ENCODE data around the gene SPINK4. TPM values are rescaled to one million over a fixed set of nuclear protein-coding genes. Genes with fewer than 3 reads are reported as not detected.

SPINK4 gene
- total RNA-seq, 2 donors from 2014 or later = not detected

DNA sequence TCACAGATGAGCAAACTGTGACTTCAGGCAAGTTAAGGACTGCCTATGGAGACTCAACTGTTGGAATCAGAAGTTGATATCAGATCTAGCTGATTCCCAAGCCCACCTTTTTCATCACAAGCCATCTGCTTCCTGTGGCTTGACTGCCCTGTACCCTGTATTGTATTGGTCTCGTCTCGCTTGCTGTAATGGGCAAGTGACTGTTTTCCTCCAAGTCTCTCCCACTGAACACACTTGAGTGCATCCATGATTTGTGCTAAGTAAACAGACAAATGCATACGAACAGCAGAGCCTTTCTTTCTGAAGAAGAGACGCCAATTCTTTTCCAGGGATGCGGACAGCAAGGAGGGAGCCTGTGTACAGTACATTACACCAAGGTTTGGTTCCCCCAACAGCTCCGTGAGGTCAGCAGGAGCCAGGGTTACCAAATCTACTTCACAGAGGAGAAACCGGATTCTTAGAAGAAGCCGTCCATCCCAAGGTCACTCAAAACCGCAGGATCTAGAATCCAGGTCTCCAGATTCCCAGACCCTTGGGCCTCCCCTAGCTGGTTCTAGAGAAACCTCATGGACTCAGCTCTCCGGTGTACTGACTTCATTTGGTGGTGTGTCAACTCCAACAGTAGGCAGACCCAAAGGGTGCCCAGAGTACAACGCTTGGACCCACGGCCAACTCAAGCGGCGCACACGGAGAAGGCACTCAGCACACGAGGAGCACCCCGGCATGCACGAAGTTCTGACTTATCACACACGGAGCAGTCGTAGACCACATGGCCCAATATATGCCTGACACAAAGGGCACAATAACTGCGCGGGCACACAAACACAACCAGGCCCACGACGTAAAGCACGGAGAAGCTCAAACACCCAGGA, 23.4 kb downstream of the SPINK4 start:
- H3K9me3 Mint-ChIP-seq = no peaks in the 10 kb centered on the region
- H3K27ac Mint-ChIP-seq = peak overlapping the region; percentile 65
- no peak for ATAC-seq (replicated peaks)

DNA sequence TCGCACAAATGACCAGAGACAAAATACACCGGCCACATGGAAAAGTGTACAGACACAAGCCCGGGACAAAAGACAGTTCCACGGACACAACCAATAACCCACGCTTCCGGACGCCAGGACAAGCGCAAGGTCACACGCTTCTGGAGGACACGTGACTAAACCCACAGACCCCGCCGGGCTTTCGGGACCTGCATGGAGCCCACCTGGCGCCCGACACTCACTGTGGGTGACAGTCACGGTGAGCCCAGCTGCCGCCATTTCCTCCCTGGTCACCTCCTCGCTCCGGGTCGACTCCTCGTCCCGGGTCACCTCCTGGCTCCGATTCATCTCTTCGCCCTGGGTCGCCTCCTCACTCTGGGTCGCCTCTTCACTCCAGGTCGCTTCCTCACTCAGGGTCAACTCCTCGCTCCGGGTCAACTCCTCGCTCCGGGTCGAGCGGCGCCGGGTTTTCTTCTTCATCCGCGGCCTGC, 24.1 kb downstream of the SPINK4 start:
- H3K9me3 Mint-ChIP-seq = no peaks in the 10 kb centered on the region
- no peaks in the 10 kb centered on the region for H3K27me3 Mint-ChIP-seq
- H3K4me1 Mint-ChIP-seq = peaks cover 27% of the 10 kb centered on the region
- peaks cover 98% of the 10 kb centered on the region for H3K36me3 Mint-ChIP-seq (ENCODE audit: low read depth)
- H3K27ac Mint-ChIP-seq = peak overlapping the region; percentile 65
- peak overlapping the region; percentile 89 for H3K4me3 Mint-ChIP-seq
- peak; percentile 8 for ATAC-seq (replicated peaks)

More for the DNA sequence above, 23.4 kb downstream of the SPINK4 start:
- Mint-ChIP-seq H3K4me3 (peak overlapping the region; percentile 89), H3K4me1 (peaks cover 27% of the 10 kb centered on the region), H3K27me3 (no peaks in the 10 kb centered on the region), H3K36me3 (ENCODE audit: low read depth) (peaks cover 98% of the 10 kb centered on the region)

DNA sequence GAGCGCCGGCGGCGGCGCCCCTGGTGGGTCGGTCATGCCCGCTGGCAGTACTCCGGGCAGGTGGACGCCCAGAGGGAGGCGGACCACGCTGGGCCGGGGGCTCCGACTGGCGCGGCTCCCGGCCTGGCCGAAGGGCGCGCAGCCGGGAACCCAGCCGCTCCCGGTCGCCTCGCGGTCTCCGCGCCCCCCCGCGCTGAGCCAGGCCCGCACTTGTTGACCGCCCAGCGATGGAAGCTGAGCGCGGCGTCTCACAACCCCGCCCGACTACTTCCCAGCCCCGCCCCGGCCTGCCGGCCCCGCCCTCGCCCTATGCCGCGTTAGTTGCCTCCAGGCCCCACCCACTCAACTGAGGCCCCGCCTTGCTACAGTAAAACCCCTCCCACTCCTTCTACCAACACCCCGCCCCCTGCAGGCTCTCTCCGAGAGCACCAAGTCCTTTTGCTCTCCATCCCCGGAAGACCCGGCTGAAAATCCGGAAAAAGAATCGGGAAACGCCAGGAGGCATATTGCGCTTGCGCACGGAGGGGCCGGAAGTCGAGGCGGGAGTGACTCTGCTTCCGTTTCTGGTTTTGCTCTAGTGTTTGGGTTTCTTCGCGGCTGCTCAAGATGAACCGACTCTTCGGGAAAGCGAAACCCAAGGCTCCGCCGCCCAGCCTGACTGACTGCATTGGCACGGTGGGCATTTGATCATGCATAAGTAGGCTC, 24.7 kb downstream of the SPINK4 start, which contains the start of the genes BAG1 and CHMP5:
Gene BAG1 (minus strand): TSS at position 236 of the 705 bp plus-strand sequence.
Gene CHMP5 (plus strand): TSS at position 577 of the 705 bp plus-strand sequence. CDS start 30 bp downstream, at position 607.
- Mint-ChIP-seq H3K27me3 (no peaks in the 10 kb centered on the region), H3K27ac (peak within 1 kb of the TSS; percentile 65), H3K4me3 (peak within 1 kb of the TSS; percentile 89), H3K4me1 (peaks cover 27% of the 10 kb centered on the region), H3K9me3 (no peaks in the 10 kb centered on the region), H3K36me3 (ENCODE audit: low read depth) (peaks cover 96% of the 10 kb centered on the region)
- peak; percentile 88 for ATAC-seq (replicated peaks)

DNA sequence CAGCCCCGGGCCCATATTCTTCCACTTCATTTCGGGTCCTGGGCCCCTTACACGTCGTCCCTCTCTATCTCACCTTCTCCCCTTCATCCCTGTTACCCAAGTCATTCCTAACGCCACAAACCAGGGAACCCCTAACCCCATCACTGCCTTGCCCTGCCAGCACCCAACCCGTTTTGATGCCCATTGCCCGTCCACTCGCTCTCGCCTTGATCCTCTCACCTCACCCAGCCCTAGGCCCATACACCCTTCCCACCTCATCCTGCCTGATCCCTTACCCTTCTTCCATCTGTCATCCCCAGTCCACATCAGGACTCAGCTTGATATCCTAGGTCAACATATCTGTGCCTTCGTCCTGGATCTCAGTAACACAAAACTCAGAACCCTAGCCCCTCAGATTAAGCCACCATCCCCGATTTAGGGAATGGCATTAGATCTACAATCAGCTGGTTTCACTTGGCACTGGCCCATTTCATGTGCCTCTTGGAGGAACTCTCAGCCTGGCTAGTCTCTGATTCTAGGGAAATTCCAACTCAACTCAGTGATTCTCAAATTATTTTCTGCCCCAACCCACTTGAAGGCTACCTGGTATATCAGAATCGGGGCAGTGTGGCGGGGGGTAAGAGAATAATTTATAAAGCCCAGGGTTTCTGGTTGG, 25.4 kb downstream of the SPINK4 start:
- H3K36me3 Mint-ChIP-seq (ENCODE audit: low read depth) = peaks cover 96% of the 10 kb centered on the region
- H3K4me1 Mint-ChIP-seq = peaks cover 27% of the 10 kb centered on the region
- peak overlapping the region; percentile 65 for H3K27ac Mint-ChIP-seq
- peak overlapping the region; percentile 89 for H3K4me3 Mint-ChIP-seq
- H3K27me3 Mint-ChIP-seq = no peaks in the 10 kb centered on the region
- no peak for ATAC-seq (replicated peaks)
- H3K9me3 Mint-ChIP-seq = no peaks in the 10 kb centered on the region

DNA sequence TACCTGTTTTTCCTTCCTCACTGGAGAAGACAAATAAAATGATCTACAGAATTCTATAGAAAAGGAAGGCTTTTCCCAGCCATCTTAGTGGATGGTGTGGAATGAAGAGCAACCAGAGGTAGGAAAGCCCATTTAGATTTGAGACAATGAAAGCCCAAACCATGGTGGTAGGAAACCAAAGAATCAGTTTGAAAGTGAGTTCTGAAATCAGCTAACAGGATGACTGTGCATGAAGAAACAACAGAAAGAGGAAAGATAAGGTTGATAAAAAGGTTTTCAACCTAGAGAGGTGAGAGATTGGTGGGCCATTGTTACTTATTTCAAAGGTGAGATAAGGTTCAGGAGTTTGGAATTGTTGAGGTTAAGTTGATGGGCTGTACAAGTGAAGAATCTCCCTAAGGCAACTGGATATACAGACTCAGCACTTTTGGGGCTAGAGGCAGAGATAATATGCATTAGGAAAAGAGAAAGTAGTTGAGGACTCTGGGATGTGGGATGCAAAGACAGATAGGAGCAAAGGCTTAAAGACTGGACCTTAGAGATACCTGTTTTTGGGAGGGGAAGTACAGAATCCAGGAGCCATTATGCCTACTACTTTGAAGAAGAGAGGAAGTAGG, 27.3 kb downstream of the SPINK4 start:
- Mint-ChIP-seq H3K27me3 (no peaks in the 10 kb centered on the region), H3K9me3 (no peaks in the 10 kb centered on the region), H3K4me1 (peaks cover 27% of the 10 kb centered on the region), H3K4me3 (peak overlapping the region; percentile 89), H3K27ac (peak overlapping the region; percentile 65), H3K36me3 (ENCODE audit: low read depth) (peaks cover 96% of the 10 kb centered on the region)
- ATAC-seq (replicated peaks) = no peak

DNA sequence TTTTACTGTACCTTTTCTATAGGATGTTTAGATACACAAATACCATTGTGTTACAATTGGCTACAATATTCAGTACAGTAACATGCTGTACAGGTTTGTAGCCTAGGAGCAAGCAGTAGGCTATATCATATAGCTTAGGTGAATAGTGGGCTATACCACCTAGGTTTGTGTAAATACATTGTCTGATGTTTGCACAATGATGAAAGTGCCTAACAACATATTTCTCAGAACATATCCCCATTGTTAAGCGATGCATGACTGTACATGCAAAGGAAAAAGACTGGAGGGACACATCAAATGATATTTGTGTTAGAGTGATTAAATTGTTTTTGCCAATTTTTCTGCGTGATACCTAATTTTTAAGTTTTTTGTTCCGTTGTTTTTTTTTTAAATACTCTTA, 30.2 kb downstream of the SPINK4 start:
- H3K9me3 Mint-ChIP-seq = no peaks in the 10 kb centered on the region

DNA sequence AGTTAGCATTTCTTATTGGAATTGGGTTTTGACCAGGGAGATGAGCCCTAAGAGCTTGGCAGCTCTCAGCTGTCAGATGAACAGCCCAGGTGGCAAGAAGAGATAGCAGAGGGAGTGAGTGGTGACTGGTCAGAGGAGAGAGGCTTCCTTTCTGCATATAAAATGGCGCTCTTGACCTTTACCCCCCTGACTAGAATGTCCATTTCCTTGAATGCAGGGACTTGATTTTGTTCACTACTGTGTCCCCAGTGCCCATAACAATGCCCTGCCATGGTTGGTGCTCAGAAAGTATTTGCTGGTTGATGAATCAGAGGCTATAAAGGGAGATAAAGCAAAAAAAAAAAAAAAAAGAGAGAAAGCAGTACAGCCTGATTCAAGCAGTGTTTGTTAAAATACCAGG, 32.1 kb downstream of the SPINK4 start:
- Mint-ChIP-seq H3K9me3 (no peaks in the 10 kb centered on the region), H3K36me3 (ENCODE audit: low read depth) (peaks cover 98% of the 10 kb centered on the region), H3K4me3 (no peak overlapping the region), H3K27me3 (no peaks in the 10 kb centered on the region), H3K27ac (peak overlapping the region; percentile 30), H3K4me1 (peaks cover 5% of the 10 kb centered on the region)
- ATAC-seq (replicated peaks) = no peak

More for the DNA sequence above, 30.2 kb downstream of the SPINK4 start:
- no peak for ATAC-seq (replicated peaks)
- no peak overlapping the region for H3K4me3 Mint-ChIP-seq
- H3K27ac Mint-ChIP-seq = no peak overlapping the region
- peaks cover 20% of the 10 kb centered on the region for H3K4me1 Mint-ChIP-seq
- H3K36me3 Mint-ChIP-seq (ENCODE audit: low read depth) = peaks cover 96% of the 10 kb centered on the region
- H3K27me3 Mint-ChIP-seq = no peaks in the 10 kb centered on the region

DNA sequence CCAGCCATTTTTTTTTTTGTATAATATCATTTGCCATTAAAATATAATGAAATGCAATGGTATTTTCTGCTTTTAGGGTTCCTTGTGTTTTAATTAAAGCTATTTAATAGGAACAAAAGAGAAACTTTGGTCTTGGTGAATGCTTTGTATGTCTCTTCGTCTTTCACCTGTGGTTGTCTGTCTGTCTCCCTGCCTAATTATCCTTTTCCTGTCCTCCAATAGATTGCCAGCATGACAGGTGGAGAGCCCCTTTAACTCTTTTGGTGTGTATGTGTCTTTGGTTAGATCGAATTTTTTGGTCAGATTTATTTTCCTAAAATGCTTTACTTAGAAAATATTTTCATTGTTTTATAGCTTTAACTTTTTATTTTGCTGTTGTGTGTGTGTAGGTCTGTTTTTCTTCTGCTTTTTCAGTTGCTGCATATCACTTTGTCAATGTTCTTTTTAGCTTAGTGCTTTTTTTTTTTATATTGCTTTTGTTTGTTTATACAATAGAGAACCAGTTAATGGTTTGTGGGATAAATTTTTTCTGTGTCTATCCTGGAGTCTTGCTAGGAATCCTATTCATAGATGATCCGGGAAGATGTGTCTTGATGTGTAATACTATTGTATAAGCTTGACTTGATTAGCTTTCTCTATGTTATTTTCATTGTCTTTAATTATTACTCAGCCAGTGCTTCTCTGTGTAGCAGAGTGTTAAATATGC, 33.5 kb downstream of the SPINK4 start:
- Mint-ChIP-seq H3K27ac (peak overlapping the region; percentile 4), H3K27me3 (no peaks in the 10 kb centered on the region), H3K4me3 (no peak overlapping the region), H3K9me3 (no peaks in the 10 kb centered on the region), H3K36me3 (ENCODE audit: low read depth) (peaks cover 98% of the 10 kb centered on the region), H3K4me1 (peaks cover 5% of the 10 kb centered on the region)
- ATAC-seq (replicated peaks) = no peak

DNA sequence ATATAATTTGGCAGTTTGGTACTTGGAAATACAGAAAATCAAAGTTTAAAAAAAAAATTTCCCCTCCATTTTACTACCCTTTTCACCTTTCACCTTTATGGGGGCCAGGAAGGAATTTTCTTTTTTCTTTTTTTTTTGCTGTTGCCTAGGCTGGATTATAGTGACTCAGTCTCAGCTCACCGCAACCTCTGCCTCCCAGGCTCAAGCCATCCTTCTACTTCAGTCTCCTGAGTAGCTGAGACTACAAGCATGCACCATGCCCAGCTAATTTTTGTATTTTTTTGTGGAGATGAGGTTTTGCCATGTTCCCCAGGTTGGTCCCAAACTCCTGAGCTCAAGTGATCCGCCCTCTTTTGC, 34.0 kb downstream of the SPINK4 start:
- Mint-ChIP-seq H3K4me3 (no peak overlapping the region), H3K27me3 (no peaks in the 10 kb centered on the region), H3K36me3 (ENCODE audit: low read depth) (peaks cover 98% of the 10 kb centered on the region), H3K4me1 (peaks cover 5% of the 10 kb centered on the region), H3K9me3 (no peaks in the 10 kb centered on the region), H3K27ac (peak overlapping the region; percentile 4)
- no peak for ATAC-seq (replicated peaks)

DNA sequence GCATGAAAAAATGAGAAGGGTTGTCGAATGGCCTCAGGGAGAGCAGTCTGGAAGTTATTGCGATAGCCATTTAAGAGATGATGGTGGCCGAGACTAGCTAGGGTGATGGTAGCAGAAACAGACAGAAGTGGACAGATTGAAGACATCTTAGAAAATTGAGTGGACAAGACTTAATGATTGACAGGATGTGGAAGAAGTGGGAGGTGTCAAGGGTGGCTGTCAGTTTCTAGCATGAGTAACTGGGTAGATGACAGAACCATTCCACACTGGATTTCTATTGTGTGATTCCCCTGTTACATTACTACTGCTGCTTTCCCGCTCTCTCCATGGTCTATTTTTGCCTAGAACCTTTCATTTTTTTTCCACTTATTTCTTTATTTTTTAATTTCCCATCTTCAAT, 37.5 kb downstream of the SPINK4 start:
- no peak for ATAC-seq (replicated peaks)
- H3K36me3 Mint-ChIP-seq (ENCODE audit: low read depth) = peaks cover 100% of the 10 kb centered on the region
- H3K4me1 Mint-ChIP-seq = peaks cover 5% of the 10 kb centered on the region
- H3K4me3 Mint-ChIP-seq = no peak overlapping the region
- H3K27ac Mint-ChIP-seq = peak overlapping the region; percentile 57
- no peaks in the 10 kb centered on the region for H3K9me3 Mint-ChIP-seq
- H3K27me3 Mint-ChIP-seq = no peaks in the 10 kb centered on the region

DNA sequence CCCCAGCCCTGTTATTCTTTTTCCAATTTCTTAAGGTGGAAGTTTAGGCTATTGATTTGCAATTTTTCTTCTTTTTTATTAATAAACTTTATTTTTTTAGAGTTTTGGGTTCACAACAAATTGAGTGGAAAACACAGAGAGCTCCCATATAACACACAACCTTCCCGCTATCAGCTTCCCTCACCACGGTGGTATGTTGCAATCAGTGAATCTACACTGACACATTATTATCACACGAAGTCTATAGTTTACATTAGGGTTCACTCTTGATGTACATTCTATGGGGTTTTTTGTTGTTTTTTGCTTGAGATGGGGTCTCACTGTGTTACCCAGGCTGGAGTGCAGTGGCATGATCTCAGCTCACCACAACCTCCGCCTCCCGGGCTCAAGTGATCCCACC, 45.5 kb downstream of the SPINK4 start:
- Mint-ChIP-seq H3K27me3 (no peaks in the 10 kb centered on the region), H3K9me3 (no peaks in the 10 kb centered on the region), H3K4me1 (peaks cover 8% of the 10 kb centered on the region), H3K27ac (no peak overlapping the region), H3K4me3 (no peak overlapping the region), H3K36me3 (ENCODE audit: low read depth) (peaks cover 41% of the 10 kb centered on the region)
- no peak for ATAC-seq (replicated peaks)

DNA sequence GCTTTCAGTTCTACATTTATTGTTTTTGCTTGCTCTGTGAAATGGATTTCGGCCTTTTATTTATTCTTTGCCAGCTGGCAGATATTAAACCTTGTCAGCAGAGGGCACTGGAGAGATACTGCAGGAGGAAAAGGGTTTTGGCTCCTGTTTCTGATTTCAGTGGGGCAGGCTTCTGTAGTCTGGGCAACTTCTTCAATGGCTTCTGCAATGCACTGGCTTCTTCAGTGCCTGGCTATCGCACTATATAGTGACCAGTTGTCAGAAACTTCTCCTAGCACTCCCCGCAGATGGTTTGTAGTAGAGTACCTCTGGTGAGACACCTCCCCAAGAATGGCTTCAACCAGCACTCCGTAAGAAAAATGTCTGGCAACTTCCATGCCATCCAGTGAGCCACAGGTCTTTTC, 47.1 kb downstream of the SPINK4 start:
- H3K4me1 Mint-ChIP-seq = peaks cover 12% of the 10 kb centered on the region
- H3K27me3 Mint-ChIP-seq = no peaks in the 10 kb centered on the region
- H3K9me3 Mint-ChIP-seq = no peaks in the 10 kb centered on the region
- no peak for ATAC-seq (replicated peaks)
- H3K4me3 Mint-ChIP-seq = no peak overlapping the region
- peaks cover 41% of the 10 kb centered on the region for H3K36me3 Mint-ChIP-seq (ENCODE audit: low read depth)
- peak overlapping the region; percentile 74 for H3K27ac Mint-ChIP-seq

DNA sequence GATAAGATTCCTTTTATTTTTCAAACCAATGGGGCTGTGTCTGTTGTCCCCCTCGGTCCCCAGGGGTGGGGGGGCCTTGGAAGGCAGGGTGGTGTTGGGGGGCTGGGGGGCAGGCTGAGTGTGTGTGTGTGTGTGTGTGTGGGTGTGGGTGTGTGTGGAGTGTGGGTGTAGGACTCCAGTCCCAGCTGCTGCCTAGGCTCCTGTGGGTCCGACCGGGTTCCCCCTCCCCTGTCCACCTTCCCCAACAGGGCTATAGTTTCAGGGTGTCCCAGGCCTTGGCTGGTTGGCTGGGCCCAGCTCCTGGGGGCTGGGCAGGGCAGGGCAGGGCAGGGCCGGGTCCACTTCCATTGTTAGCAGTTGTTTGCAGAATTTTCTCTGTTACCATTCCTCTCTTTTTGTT, 48.3 kb downstream of the SPINK4 start:
- no peak overlapping the region for H3K27ac Mint-ChIP-seq
- H3K9me3 Mint-ChIP-seq = no peaks in the 10 kb centered on the region
- H3K27me3 Mint-ChIP-seq = no peaks in the 10 kb centered on the region
- ATAC-seq (replicated peaks) = no peak
- H3K4me1 Mint-ChIP-seq = peaks cover 22% of the 10 kb centered on the region
- H3K36me3 Mint-ChIP-seq (ENCODE audit: low read depth) = peaks cover 41% of the 10 kb centered on the region
- H3K4me3 Mint-ChIP-seq = peak overlapping the region; percentile 20
